Activated naive CD4-positive, alpha-beta T cell treated with anti-CD3 and anti-CD28 coated beads, Interleukin-2, amount 10 ng/mL, durations not matched to agents 7 days and 5 days (primary cell): ENCODE measurements around the gene ZNF527.
"Not testable (repeated sequence)": the region's sequence is repeated elsewhere in the genome, so short reads cannot be mapped to it uniquely, and the experiment has no call there.

Source experiments
- CTCF ChIA-PET: fragments of 350-600 bp; sonication (Branson Sonifier 250); formaldehyde crosslinking; loops from one replicate; lab custom pipeline; 2021; ENCODE audit warnings: antibody characterized with exemption; lab: Charles Lee
- DNase-seq: peaks from one replicate; pipeline ENCODE4 v3.0.0-alpha.2; 2020
- H3K27ac Mint-ChIP-seq: one replicate; pipeline ENCODE4 v1.8.0; 2021; ENCODE audit warnings: mild to moderate bottlenecking, moderate library complexity, mixed read lengths
- H3K27me3 Mint-ChIP-seq: one replicate; pipeline ENCODE4 v1.8.0; 2021; ENCODE audit warnings: mild to moderate bottlenecking, mixed read lengths
- H3K36me3 Mint-ChIP-seq: one replicate; pipeline ENCODE4 v1.8.0; 2021; ENCODE audit warnings: mixed read lengths
- H3K4me1 Mint-ChIP-seq: one replicate; pipeline ENCODE4 v1.8.0; 2021; ENCODE audit warnings: mixed read lengths
- H3K4me3 Mint-ChIP-seq: one replicate; pipeline ENCODE4 v1.8.0; 2021; ENCODE audit warnings: mild to moderate bottlenecking, moderate library complexity, mixed read lengths
- H3K9me3 Mint-ChIP-seq: one replicate; pipeline ENCODE4 v1.8.0; 2021; ENCODE audit warnings: mixed read lengths

The ZNF527 gene

DNA sequence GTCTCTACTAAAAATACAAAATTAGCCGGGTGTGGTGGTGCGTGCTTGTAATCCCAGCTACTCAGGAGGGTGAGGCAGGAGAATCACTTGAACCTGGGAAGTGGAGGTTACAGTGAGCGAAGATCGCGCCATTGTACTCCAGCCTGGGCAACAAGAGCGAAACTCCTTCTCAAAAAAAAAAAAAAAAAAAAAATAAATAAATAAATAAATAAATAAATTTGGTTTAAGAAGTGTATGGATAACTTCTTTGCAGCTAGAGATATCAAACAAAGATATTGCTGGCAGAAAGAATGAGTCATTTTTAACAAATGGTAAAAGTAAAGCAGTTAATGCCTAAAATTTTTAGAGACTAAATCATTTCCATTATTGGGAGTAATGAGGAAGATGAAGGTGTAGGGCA lies 20.5 kb downstream of the ZNF527 start:
- CTCF ChIA-PET, H3K4me1 Mint-ChIP-seq, DNase-seq, H3K27me3 Mint-ChIP-seq, H3K4me3 Mint-ChIP-seq, H3K27ac Mint-ChIP-seq: not testable (repeated sequence)
- Mint-ChIP-seq H3K9me3 (peaks cover 67% of the 10 kb centered on the region), H3K36me3 (peaks cover 32% of the 10 kb centered on the region)

DNA sequence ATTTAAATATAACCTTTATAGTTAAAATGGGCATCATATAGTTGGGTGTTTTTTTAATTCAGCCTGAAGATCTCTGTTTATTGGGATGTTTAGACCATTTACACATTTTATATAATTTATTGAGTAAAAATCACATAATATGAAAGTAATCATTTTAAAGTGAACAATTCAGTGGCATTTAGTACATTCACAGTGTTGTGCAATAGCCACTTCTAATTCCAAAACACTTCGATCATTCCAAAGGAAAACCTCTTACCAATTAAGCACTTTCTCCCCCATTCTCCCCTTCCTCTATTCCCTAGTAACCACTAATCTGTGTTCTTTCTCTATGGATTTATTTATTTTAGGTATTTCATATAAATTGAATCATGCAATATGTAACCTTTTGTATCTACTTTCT lies 30.2 kb downstream of the ZNF527 start:
- CTCF ChIA-PET = no interaction called here
- H3K27me3 Mint-ChIP-seq = no peaks in the 10 kb centered on the region
- H3K4me1 Mint-ChIP-seq = no peaks in the 10 kb centered on the region
- H3K27ac Mint-ChIP-seq = no peak overlapping the region
- no peak overlapping the region for H3K4me3 Mint-ChIP-seq
- peaks cover 6% of the 10 kb centered on the region for H3K36me3 Mint-ChIP-seq
- DNase-seq = no peak
- H3K9me3 Mint-ChIP-seq = peaks cover 66% of the 10 kb centered on the region

DNA sequence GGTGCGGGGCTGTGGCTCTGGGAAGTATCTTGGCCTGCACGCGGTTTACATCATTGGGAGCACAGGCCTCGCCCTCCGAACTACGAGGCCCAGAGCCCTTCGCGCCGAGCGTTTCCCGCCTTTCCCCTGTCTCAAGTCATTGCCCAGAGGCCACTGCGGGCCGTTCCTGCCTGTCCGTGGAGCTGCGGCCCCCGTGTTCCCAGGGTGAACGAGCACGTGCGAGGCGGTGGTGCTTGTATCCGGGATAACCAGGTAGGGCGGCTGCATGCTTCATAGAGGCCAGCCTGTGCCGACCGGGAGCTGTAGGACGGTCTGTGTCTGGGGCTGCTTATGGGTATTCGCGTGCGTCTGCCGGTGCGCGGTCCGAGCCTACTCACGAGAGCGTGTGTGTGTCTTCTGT lies 32.5 kb downstream of the ZNF527 start:
- peaks cover 76% of the 10 kb centered on the region for H3K9me3 Mint-ChIP-seq
- H3K4me3 Mint-ChIP-seq = no peak overlapping the region
- CTCF ChIA-PET = no interaction called here
- no peak for DNase-seq
- no peaks in the 10 kb centered on the region for H3K27me3 Mint-ChIP-seq
- no peaks in the 10 kb centered on the region for H3K4me1 Mint-ChIP-seq
- no peak overlapping the region for H3K27ac Mint-ChIP-seq
- H3K36me3 Mint-ChIP-seq = peaks cover 6% of the 10 kb centered on the region

DNA sequence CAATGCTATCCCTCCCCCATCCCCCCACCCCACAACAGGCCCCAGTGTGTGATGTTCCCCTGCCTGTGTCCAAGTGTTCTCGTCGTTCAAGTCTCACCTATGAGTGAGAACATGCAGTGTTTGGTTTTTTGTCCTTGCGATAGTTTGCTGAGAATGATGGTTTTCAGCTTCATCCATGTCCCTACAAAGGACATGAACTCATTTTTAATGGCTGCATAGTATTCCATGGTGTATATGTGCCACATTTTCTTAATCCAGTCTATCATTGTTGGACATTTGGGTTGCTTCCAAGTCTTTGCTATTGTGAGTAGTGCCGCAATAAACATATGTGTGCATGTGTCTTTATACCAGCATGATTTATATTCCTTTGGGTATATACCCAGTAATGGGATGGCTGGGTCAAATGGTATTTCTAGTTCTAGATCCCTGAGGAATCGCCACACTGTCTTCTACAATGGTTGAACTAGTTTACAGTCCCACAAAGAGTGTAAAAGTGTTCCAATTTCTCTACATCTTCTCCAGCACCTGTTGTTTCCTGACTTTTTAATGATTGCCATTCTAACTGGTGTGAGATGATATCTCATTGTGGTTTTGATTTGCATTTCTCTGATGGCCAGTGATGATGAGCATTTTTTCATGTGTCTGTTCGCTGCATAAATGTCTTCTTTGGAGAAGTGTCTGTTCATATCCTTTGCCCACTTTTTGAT lies 35.4 kb downstream of the ZNF527 start:
- peaks cover 78% of the 10 kb centered on the region for H3K9me3 Mint-ChIP-seq
- CTCF ChIA-PET = interaction anchor here (0.7 kb wide), 1 partner anchor 27 kb away, joined by 5 read pairs; no protein-coding TSS in a partner anchor
- H3K4me3 Mint-ChIP-seq, H3K27me3 Mint-ChIP-seq, H3K27ac Mint-ChIP-seq, H3K4me1 Mint-ChIP-seq, DNase-seq: not testable (repeated sequence)
- peaks cover 13% of the 10 kb centered on the region for H3K36me3 Mint-ChIP-seq

DNA sequence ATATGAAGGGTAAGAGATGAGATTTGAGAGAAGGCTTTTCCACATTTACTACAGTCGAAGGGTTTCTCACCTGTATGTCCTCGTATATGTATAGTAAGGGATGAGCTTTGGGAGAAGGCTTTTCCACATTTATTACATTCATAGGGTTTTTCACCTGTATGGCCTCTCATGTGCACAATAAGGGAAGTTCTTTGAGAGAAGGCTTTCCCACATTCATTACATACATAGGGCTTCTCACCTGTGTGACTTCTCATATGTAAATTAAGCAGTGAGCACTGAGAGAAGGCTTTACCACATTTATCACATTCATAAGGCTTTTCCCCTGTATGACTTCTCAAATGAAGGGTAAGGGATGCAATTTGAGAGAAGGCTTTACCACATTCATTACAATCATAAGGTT lies 41.8 kb downstream of the ZNF527 start:
- peaks cover 43% of the 10 kb centered on the region for H3K36me3 Mint-ChIP-seq
- CTCF ChIA-PET = no interaction called here
- no peak for DNase-seq
- H3K27ac Mint-ChIP-seq = no peak overlapping the region
- H3K9me3 Mint-ChIP-seq = peaks cover 71% of the 10 kb centered on the region
- H3K4me3 Mint-ChIP-seq = no peak overlapping the region
- H3K27me3 Mint-ChIP-seq = no peaks in the 10 kb centered on the region
- H3K4me1 Mint-ChIP-seq = no peaks in the 10 kb centered on the region

DNA sequence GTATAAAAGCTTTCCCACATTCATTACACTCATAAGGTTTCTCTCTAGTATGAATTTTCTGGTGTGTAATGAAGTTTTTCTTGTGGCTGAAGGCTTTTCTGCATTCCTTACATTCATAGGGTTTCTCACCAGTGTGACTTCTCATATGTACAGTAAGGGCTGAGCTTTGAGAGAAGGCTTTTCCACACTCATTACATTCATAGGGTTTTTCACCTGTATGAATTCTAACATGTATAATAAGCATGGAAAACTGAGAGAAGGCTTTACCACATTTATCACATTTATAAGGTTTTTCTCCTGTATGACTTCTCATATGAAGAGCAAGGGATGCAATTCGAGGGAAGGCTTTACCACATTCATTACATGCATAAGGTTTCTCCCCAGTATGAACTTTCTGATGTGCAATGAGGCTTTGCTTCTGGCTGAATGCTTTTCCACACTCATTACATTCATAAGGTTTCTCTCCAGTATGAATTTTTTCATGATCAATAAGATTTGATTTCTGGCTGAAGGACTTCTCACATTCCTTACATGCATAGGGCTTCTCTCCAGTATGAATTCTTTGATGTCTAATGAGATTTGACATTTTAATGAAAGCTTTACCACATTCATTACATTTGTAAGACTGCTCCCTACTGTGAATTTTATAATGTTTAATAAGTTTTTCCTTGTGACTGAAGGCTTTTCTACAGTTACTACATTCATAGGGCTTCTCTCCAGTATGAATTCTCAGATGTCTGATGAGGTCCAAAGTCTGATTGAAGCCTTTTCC lies 42.6 kb downstream of the ZNF527 start:
- CTCF ChIA-PET = no interaction called here
- H3K9me3 Mint-ChIP-seq = peaks cover 69% of the 10 kb centered on the region
- no peak for DNase-seq
- H3K27ac Mint-ChIP-seq = no peak overlapping the region
- no peaks in the 10 kb centered on the region for H3K27me3 Mint-ChIP-seq
- H3K36me3 Mint-ChIP-seq = peaks cover 49% of the 10 kb centered on the region
- H3K4me3 Mint-ChIP-seq = no peak overlapping the region
- no peaks in the 10 kb centered on the region for H3K4me1 Mint-ChIP-seq
